GM12878 (cell line): ENCODE measurements around the gene MPRIP. TPM values are rescaled to one million over a fixed set of nuclear protein-coding genes. Genes with fewer than 3 reads are reported as not detected.

Experiments used
- ATAC-seq: fragments of 200-7000 bp; cut with Tn5 transposase; 3 replicates; pipeline ENCODE4 v1.9.1; 2020; ENCODE audit warnings: mild to moderate bottlenecking, moderate library complexity
- BruUV-seq: library from RNA; stranded (reverse); fragments of 400-500 nt; replicated peaks from 2 replicates; lab custom pipeline; 2021; lab: Mats Ljungman, UMichigan
- CTCF ChIA-PET: fragments of 300-600 bp; sonication (Branson Sonifier 250); formaldehyde crosslinking; extraction: SDS; loops from one replicate; lab custom pipeline; 2021; ENCODE audit warnings: inconsistent platforms; lab: Yijun Ruan, JAX
- POLR2A ChIA-PET: fragments of 350-600 bp; formaldehyde crosslinking; extraction: SDS; loops from one replicate; lab custom pipeline; 2021; ENCODE audit warnings: inconsistent platforms; lab: Charles Lee
- RAD21 ChIA-PET: fragments of 300-600 bp; sonication (Branson Sonifier 250); formaldehyde crosslinking; loops from one replicate; lab custom pipeline; 2023; ENCODE audit warnings: antibody characterized with exemption; ENCODE audit not compliant: unreplicated experiment; lab: Charles Lee
- SMC1A ChIA-PET: fragments of 300-600 bp; sonication (Branson Sonifier 250); formaldehyde crosslinking; loops from one replicate; lab custom pipeline; 2023; ENCODE audit not compliant: unreplicated experiment, uncharacterized antibody; lab: Charles Lee
- DNase-seq: peaks from one replicate; pipeline ENCODE4 v3.0.0-alpha.2; 2011; ENCODE audit warnings: low read depth, low spot score
- FAIRE-seq: peaks from 3 replicates; lab custom pipeline; 2011; peaks lifted over from hg19 to GRCh38; lab: Jason Lieb, UNC
- H2AFZ ChIP-seq: 2 replicates; pipeline ENCODE4 v1.6.0; 2011; ENCODE audit warnings: low read depth, low read length, control low read depth; ENCODE audit not compliant: control insufficient read depth
- H3K27ac ChIP-seq: 2 replicates; pipeline ENCODE4 v1.5.1; 2011; ENCODE audit warnings: control low read depth; ENCODE audit not compliant: control insufficient read depth, insufficient read depth
- H3K27me3 ChIP-seq, 2 experiments: replicated peaks in 1 of 2; 2 replicates each; pipeline versions ENCODE4 v1.6.0 to v1.6.1; 2011; ENCODE audit warnings: low read length in 1 of 2; ENCODE audit not compliant: control insufficient read depth in 2 of 2, insufficient read depth in 2 of 2
- H3K36me3 ChIP-seq, 2 experiments: 2 replicates each; pipeline ENCODE4 v1.5.1; 2011; ENCODE audit warnings: low read length in 1 of 2; ENCODE audit not compliant: control insufficient read depth in 2 of 2, insufficient read depth in 2 of 2
- H3K4me1 ChIP-seq: 2 replicates; pipeline ENCODE4 v1.6.1; 2011; ENCODE audit warnings: mild to moderate bottlenecking, low read length, moderate library complexity, mixed read lengths; ENCODE audit not compliant: control insufficient read depth, insufficient read depth
- H3K4me2 ChIP-seq: 2 replicates; pipeline ENCODE4 v1.6.0; 2011; ENCODE audit warnings: control low read depth; ENCODE audit not compliant: control insufficient read depth, insufficient read depth
- H3K4me3 ChIP-seq: fragments of 200-600 bp; sonication (generic); 2 replicates; pipeline ENCODE4 v1.5.1; 2016
- H3K79me2 ChIP-seq: 2 replicates; pipeline ENCODE4 v1.6.0; 2011; ENCODE audit warnings: low read length; ENCODE audit not compliant: control insufficient read depth, insufficient read depth
- H3K9ac ChIP-seq: 2 replicates; pipeline ENCODE4 v1.8.0; 2011; ENCODE audit warnings: low read length, control low read depth, mixed read lengths; ENCODE audit not compliant: control insufficient read depth, insufficient read depth
- H3K9me3 ChIP-seq: replicated peaks from 3 replicates; pipeline ENCODE4 v1.5.1; 2011; ENCODE audit warnings: mild to moderate bottlenecking, low read length; ENCODE audit not compliant: control insufficient read depth, insufficient read depth
- H4K20me1 ChIP-seq: 2 replicates; pipeline ENCODE4 v1.6.0; 2011; ENCODE audit not compliant: control insufficient read depth, insufficient read depth
- IKZF2 ChIP-seq, 2 experiments: fragments of 450-650 bp; IDR thresholded peaks; 2 replicates each; pipeline ENCODE4 v1.6.1; 2017; ENCODE audit warnings: mild to moderate bottlenecking in 2 of 2, moderate library complexity in 2 of 2
- SPI1 ChIP-seq: IDR thresholded peaks from 2 replicates; pipeline ENCODE4 v1.6.1; 2011; ENCODE audit warnings: low read depth, mild to moderate bottlenecking, low read length, moderate library complexity, borderline replicate concordance; ENCODE audit not compliant: insufficient read depth
- ZNF592 ChIP-seq: fragments of 450-650 bp; IDR thresholded peaks from 2 replicates; pipeline ENCODE4 v1.6.1; 2017; ENCODE audit warnings: mild to moderate bottlenecking, moderate library complexity
- ZNF622 ChIP-seq: fragments of 450-650 bp; IDR thresholded peaks from 2 replicates; pipeline ENCODE4 v1.6.1; 2017; ENCODE audit warnings: mild to moderate bottlenecking, inconsistent platforms
- WGBS: methylation state at CpG from one replicate; pipeline ENCODE4 v1.1.6; 2016; ENCODE audit warnings: low lambda C conversion rate; ENCODE audit not compliant: insufficient replicate concordance, insufficient coverage; ENCODE audit errors: missing lambda C conversion rate; 5-methylcytosine and 5-hydroxymethylcytosine counted together
- in situ Hi-C: fragments of 300-500 bp; cut with MboI; formaldehyde crosslinking; loops from 9 replicates; pipeline ENCODE4 v1.14.3; 2018; ENCODE audit warnings: mixed read lengths
- intact Hi-C: fragments of 100-400 bp; cut with micrococcal nuclease; formaldehyde crosslinking; loops from one replicate; pipeline ENCODE4 v1.14.2; 2022; ENCODE audit not compliant: unreplicated experiment
- polyA plus RNA-seq, 11 experiments: library from polyadenylated mRNA; depleted of rRNA in 4 of 11; unstranded in 6 of 11; stranded (reverse) in 5 of 11; fragments of >200 nt; fragmentation: Nextera tagmentation in 4 of 11; fragmentation: Illumina TruSeq in 1 of 11; extraction: Ambion mirVana in 4 of 11; extraction: Trizol in 1 of 11; gene quantifications; 1 replicate in 1 of 11; 2 replicates in 10 of 11; pipeline versions ENCODE4 v1.2.1 to v1.2.3, GENCODE V29; 2011 to 2016; ENCODE audit warnings: inconsistent platforms in 2 of 11, missing spikeins in 2 of 11, low read depth in 1 of 11
- total RNA-seq, 4 experiments: library from RNA; depleted of rRNA in 3 of 4; stranded (reverse); fragments of >200 nt in 3 of 4; fragmentation: Illumina TruSeq in 1 of 4; extraction: Trizol in 1 of 4; gene quantifications; 2 replicates each; pipeline versions ENCODE4 v1.2.1 to v1.2.3, GENCODE V29; 2013 to 2021

The MPRIP gene
- total and polyA plus RNA-seq, 10 of the 15 experiments (the other 5 are each of a cell fraction or from before 2014, with no cell fraction given) = 16.5 to 168 (median 71.7) TPM

- no peaks in the 10 kb centered on the region for H4K20me1 ChIP-seq
- no peak overlapping the region for H3K4me3 ChIP-seq
- CTCF ChIA-PET = no interaction called here
- FAIRE-seq (no peak), DNase-seq (no peak), ATAC-seq (no peak)
- no peaks in the 10 kb centered on the region; the same call in 2 of the 3 replicates for H3K9me3 ChIP-seq
- no peaks in the 10 kb centered on the region for H3K79me2 ChIP-seq
- TF ChIP-seq IKZF2 (IDR thresholded peaks at IDR 0.05) = no peak
- no peak for TF ChIP-seq SPI1
- no peak for TF ChIP-seq ZNF592
- TF ChIP-seq ZNF622 = no peak
- in situ Hi-C loops = no loop called here
- POLR2A ChIA-PET = no interaction called here
- H2AFZ ChIP-seq = no peak overlapping the region
- BruUV-seq = no TSS peak
- no peak overlapping the region for H3K4me2 ChIP-seq
- 98% methylated on average over 9 of the region's 9 CpGs for whole genome bisulfite sequencing
- no peak overlapping the region for H3K27ac ChIP-seq
- SMC1A ChIA-PET = no interaction called here
- H3K9ac ChIP-seq = no peak overlapping the region
- RAD21 ChIA-PET = interaction anchor here (0.6 kb wide), 1 partner anchor 81 kb away, joined by 3 read pairs; no protein-coding TSS in a partner anchor
- peaks cover 14% of the 10 kb centered on the region for H3K4me1 ChIP-seq
- intact Hi-C loops = no loop called here
- H3K36me3 ChIP-seq = peaks cover 19 to 21% of the 10 kb centered on the region in 2 experiments
- H3K27me3 ChIP-seq = no peaks in the 10 kb centered on the region
Observed at GRCh38 chr17:17153071-17153470, 110.8 kb downstream of the MPRIP start.
